Spleen (tissue), 7 donors: ENCODE data around the gene ARMS2.

Source experiments
- POLR2A ChIP-seq, 3 donors: fragments of 450-650 bp; IDR thresholded peaks; one replicate each; pipeline ENCODE4 v1.5.1; 2017; ENCODE audit warnings: antibody characterized with exemption in 3 of 3, mild to moderate bottlenecking in 1 of 3
- POLR2AphosphoS5 ChIP-seq, 3 donors: sonication (generic); formaldehyde crosslinking; IDR thresholded peaks; one replicate each; pipeline ENCODE4 v1.5.1; 2017; ENCODE audit warnings: antibody characterized with exemption in 3 of 3
- TF ChIP-seq, protein P1 (sequence below), 11 experiments: fragments of 200-600 bp in 7 of 11; fragments of 450-650 bp in 4 of 11; sonication (generic) in 4 of 11; IDR thresholded peaks in 8 of 11; conservative IDR thresholded peaks in 3 of 11; 1 replicate in 7 of 11; 2 replicates in 4 of 11; pipeline versions ENCODE4 v1.4.0 to v1.8.0; 2016 to 2021; ENCODE audit warnings: antibody characterized with exemption in 11 of 11, inconsistent platforms in 4 of 11, mild to moderate bottlenecking in 1 of 11
- donor health status: DM: no; HTN: no; CAD: no; lungs with moderate emphysema.
- donor health status: DM: no; HTN: no; CAD: no.
- donor health status: DM: no; HTN: no; CAD: no.

GRCh38 chr10:122490786-122491680 is 36.6 kb downstream of the ARMS2 start:
- TF ChIP-seq, protein P1, sequence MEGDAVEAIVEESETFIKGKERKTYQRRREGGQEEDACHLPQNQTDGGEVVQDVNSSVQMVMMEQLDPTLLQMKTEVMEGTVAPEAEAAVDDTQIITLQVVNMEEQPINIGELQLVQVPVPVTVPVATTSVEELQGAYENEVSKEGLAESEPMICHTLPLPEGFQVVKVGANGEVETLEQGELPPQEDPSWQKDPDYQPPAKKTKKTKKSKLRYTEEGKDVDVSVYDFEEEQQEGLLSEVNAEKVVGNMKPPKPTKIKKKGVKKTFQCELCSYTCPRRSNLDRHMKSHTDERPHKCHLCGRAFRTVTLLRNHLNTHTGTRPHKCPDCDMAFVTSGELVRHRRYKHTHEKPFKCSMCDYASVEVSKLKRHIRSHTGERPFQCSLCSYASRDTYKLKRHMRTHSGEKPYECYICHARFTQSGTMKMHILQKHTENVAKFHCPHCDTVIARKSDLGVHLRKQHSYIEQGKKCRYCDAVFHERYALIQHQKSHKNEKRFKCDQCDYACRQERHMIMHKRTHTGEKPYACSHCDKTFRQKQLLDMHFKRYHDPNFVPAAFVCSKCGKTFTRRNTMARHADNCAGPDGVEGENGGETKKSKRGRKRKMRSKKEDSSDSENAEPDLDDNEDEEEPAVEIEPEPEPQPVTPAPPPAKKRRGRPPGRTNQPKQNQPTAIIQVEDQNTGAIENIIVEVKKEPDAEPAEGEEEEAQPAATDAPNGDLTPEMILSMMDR (IDR thresholded peaks at IDR 0.05 in 8 of 11, conservative IDR thresholded peaks at IDR 0.05 in 3 of 11): no peak
- TF ChIP-seq POLR2A (IDR thresholded peaks at IDR 0.05): no peak
- TF ChIP-seq POLR2AphosphoS5 (IDR thresholded peaks at IDR 0.05): peak in 2 of 3 donors; percentile 50 to 57
